Heart right ventricle (tissue), 16 donors: ENCODE results near the gene TRIM46. TPM values are rescaled to one million over a fixed set of nuclear protein-coding genes. Genes with fewer than 3 reads are reported as not detected.

ENCODE experiments used
- ATAC-seq, 8 donors: fragments of 200-7000 bp; cut with Tn5 transposase; one replicate each; pipeline ENCODE4 v1.9.1; 2020; ENCODE audit warnings: mild to moderate bottlenecking in 8 of 8, moderate library complexity in 8 of 8, moderate number of reproducible peaks in 1 of 8
- DNase-seq, 2 donors: peaks; one replicate each; pipeline ENCODE4 v3.0.0-alpha.2; 2020
- H3K27ac ChIP-seq, 10 donors: fragments of 200-600 bp; sonication (generic) in 2 of 10; one replicate each; pipeline versions ENCODE4 v1.5.0 to v1.8.0; 2020 to 2022; ENCODE audit warnings: mild to moderate bottlenecking in 3 of 10
- H3K27me3 ChIP-seq, 7 donors: fragments of 200-600 bp; one replicate each; pipeline ENCODE4 v1.8.0; 2021 to 2022; ENCODE audit warnings: mild to moderate bottlenecking in 2 of 7
- H3K36me3 ChIP-seq, 9 donors: fragments of 200-600 bp; sonication (generic) in 1 of 9; one replicate each; pipeline versions ENCODE4 v1.5.0 to v1.8.0; 2020 to 2022; ENCODE audit warnings: mild to moderate bottlenecking in 2 of 9
- H3K4me1 ChIP-seq, 9 donors: fragments of 200-600 bp; sonication (generic) in 1 of 9; one replicate each; pipeline versions ENCODE4 v1.5.0 to v1.8.0; 2020 to 2022; ENCODE audit warnings: mild to moderate bottlenecking in 4 of 9
- H3K4me3 ChIP-seq, 10 donors: fragments of 200-600 bp; sonication (generic) in 2 of 10; one replicate each; pipeline versions ENCODE4 v1.5.0 to v1.8.0; 2020 to 2022; ENCODE audit warnings: mild to moderate bottlenecking in 7 of 10, moderate library complexity in 2 of 10
- H3K9me3 ChIP-seq, 11 donors: fragments of 200-600 bp in 10 of 11; sonication (generic) in 2 of 11; one replicate each; pipeline versions ENCODE4 v1.5.0 to v1.8.0; 2013 to 2022; ENCODE audit warnings: mild to moderate bottlenecking in 2 of 11, control low read depth in 1 of 11, moderate library complexity in 1 of 11
- WGBS, 2 donors: extraction: QIAGEN DNeasy Blood & Tissue Kit; methylation state at CpG; one replicate each; pipeline ENCODE4 v1.1.7; 2013; ENCODE audit warnings: inconsistent platforms in 1 of 2; 5-methylcytosine and 5-hydroxymethylcytosine counted together
- intact Hi-C, 10 donors: fragments of 100-400 bp; cut with DNase I; formaldehyde crosslinking; loops; one replicate each; pipeline versions ENCODE4 v1.11.1 to v1.14.2; 2022
- polyA plus RNA-seq, 2 donors: library from polyadenylated mRNA; stranded (reverse); fragments of 200-250 nt; gene quantifications; one replicate each; pipeline ENCODE4 v1.2.3, GENCODE V29; 2013
- total RNA-seq, 10 donors: library from RNA; stranded (reverse); fragmentation: NEBNext Ultra II Directional in 3 of 10; extraction: Animal tissue kit (Norgen Biotek cat#: 25700) in 3 of 10; gene quantifications; one replicate each; pipeline versions ENCODE4 v1.2.1 to v1.2.4, GENCODE V29; 2021 to 2023
- TF ChIP-seq, protein P1 (sequence below), 9 donors: fragments of 200-600 bp; sonication (generic) in 2 of 9; IDR thresholded peaks; one replicate each; pipeline versions ENCODE4 v1.5.0 to v1.8.0; 2021 to 2022; ENCODE audit warnings: antibody characterized with exemption in 9 of 9, mild to moderate bottlenecking in 5 of 9, moderate library complexity in 1 of 9
- donor health status: Arrhythmogenic right ventricular cardiomyopathy.
- donor health status: ischemic (EF 13 %, LVEDD 7.1; RV severe dilation, severe dysfunction).
- donor health status: healthy with polysubstance abuse.
- donor health status: DM: no; HTN: yes; CAD: no.
- donor health status: DM: no; HTN: no; CAD: no.
- donor health status: ischemic (EF 25% LVEDD 6.9; RV normal size, moderate dysfunction).
- donor health status: ischemic (EF 25% LVEDD 5.7; RV mildly dilated, moderate dysfunction).
- donor health status: healthy.
- donor health status: DM: yes; HTN: yes; CAD: no.
- donor health status: Ischemic cardiomyopathy.
- donor health status: ischemic (EF 35%, LVEDD 5.7; RV mildly dilated, moderate dysfunction).
- donor health status: nonischemic (EF 11% LVEDD 7.7; RV severe dilation, severe dysfunction).
- donor health status: DM: yes; HTN: yes; CAD: no.
- donor health status: PGD.
- donor health status: ischemic (EF 29% LVEDD 5.4; RV normal size, mild dysfunction).
- donor health status: nonischemic (EF 23%, LVEDD 6.1; RV moderate dilation, normal function).

Gene TRIM46
- total and polyA plus RNA-seq, 12 donors, result 0.04 to 0.35 (median 0.09) TPM; not detected in 8

GRCh38 chr1:155195201-155196102 is 21.8 kb downstream of the TRIM46 start:
- ATAC-seq (peak in 2 of 8 donors; percentile 0 to 1), DNase-seq (no peak)
- Histone ChIP-seq H3K4me3 (peak overlapping the region; percentile 19 to 77 (median 58)), H3K9me3 (no peaks in the 10 kb centered on the region), H3K36me3 (peaks cover 0 to 18% (median 0%) of the 10 kb centered on the region in 9 donors), H3K27ac (peak overlapping the region in 9 of 10 donors; percentile 66 to 91 (median 87)), H3K4me1 (peaks cover 6 to 40% (median 29%) of the 10 kb centered on the region in 9 donors), H3K27me3 (no peaks in the 10 kb centered on the region)
- TF ChIP-seq, protein P1, sequence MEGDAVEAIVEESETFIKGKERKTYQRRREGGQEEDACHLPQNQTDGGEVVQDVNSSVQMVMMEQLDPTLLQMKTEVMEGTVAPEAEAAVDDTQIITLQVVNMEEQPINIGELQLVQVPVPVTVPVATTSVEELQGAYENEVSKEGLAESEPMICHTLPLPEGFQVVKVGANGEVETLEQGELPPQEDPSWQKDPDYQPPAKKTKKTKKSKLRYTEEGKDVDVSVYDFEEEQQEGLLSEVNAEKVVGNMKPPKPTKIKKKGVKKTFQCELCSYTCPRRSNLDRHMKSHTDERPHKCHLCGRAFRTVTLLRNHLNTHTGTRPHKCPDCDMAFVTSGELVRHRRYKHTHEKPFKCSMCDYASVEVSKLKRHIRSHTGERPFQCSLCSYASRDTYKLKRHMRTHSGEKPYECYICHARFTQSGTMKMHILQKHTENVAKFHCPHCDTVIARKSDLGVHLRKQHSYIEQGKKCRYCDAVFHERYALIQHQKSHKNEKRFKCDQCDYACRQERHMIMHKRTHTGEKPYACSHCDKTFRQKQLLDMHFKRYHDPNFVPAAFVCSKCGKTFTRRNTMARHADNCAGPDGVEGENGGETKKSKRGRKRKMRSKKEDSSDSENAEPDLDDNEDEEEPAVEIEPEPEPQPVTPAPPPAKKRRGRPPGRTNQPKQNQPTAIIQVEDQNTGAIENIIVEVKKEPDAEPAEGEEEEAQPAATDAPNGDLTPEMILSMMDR (IDR thresholded peaks at IDR 0.05), result no peak
- 20 to 25% methylated on average over 26 to 27 of the region's 27 CpGs for WGBS, 2 donors
- intact Hi-C loops, result no loop called here

DNA sequence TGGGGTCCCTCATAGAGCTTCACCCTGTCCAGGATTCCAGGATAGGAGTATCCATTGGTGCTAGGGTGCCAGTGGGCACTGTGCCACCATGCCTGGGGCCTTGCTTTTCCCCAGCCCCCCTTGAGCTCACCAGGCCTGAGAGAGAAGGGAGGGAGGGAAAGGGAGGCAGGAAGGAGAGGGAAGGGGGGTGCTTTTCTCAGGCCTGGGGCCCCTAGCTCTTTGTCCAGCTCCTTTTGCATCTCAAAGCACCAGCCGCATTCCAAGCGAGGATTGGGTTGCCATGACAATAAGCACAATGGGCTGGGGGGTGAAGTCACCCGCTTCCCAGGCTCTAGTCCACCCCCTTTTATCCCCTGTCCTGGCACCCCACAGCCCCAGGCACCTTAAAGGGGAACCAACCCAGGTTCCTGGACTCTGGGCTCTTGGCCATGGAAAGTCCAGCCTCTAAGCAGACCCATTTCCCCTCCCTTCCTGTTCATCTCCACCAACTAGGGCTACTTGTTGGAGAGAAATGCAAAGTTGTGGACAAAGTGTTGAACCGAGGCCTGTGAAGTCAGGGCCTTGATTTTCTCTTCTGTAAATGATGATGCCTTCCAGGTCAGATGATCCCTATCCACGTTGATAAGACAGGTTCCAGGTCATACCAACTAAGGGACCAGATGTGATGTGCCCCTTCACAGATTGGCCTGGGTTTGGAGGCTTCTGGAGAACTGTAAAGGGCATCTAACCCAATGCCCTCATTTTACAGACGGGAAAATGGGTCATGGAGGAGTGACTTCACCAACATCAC is 22.6 kb downstream of the TRIM46 start:
- H3K27ac ChIP-seq, result no peak overlapping the region
- H3K4me3 ChIP-seq, result no peak overlapping the region
- ATAC-seq (no peak), DNase-seq (no peak)
- H3K36me3 ChIP-seq, result peaks cover 0 to 20% (median 0%) of the 10 kb centered on the region in 9 donors
- H3K4me1 ChIP-seq, result peaks cover 6 to 40% (median 29%) of the 10 kb centered on the region in 9 donors
- 87 to 88% methylated on average over 6 of the region's 6 CpGs for WGBS, 2 donors
- no peaks in the 10 kb centered on the region for H3K27me3 ChIP-seq
- no peaks in the 10 kb centered on the region for H3K9me3 ChIP-seq
- intact Hi-C loops, result no loop called here
- TF ChIP-seq, protein P1 (IDR thresholded peaks at IDR 0.05), result no peak

DNA sequence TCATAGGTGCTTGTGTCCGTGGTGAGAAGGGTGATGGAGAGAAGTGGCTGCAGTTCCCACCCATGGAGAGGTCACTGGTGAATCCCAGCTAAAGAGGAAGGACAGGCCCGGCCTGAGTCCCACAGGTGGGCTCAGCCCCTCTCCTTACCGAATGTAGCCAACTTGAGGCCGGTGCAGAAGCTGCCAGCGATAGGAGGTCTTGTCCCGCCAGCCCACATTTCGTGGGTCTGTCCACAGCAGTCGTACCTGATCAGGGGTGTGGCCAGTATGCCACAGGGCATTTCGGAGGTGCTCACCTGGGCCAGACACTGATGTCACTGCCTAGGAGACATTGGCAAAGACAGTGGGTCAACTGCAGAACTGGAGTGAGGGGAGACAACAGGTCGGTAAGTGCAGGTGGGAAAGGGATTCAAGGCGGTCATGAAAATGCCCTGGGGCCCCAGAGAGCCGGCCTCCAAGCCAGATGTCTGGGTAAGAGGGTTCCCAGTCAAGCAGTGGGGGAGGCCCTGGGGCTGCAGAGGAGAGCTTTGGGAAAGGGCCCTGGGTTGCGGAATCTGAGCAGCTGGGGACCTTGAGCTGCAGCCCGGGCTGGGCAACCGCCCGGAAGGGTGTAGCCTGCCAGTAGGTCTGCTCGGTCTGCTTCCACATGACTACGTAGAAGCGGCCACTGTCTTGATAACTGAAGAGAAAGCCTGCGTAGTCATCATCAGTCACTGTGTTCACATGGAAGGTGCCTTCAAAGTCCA is 23.4 kb downstream of the TRIM46 start:
- WGBS, 2 donors, result 92 to 95% methylated on average over 20 of the region's 20 CpGs
- ATAC-seq, result no peak
- H3K36me3 ChIP-seq, result peaks cover 0 to 22% (median 0%) of the 10 kb centered on the region in 9 donors

More for the DNA sequence above, 23.4 kb downstream of the TRIM46 start:
- intact Hi-C loops, result no loop called here
- no peak for DNase-seq
- Histone ChIP-seq H3K27ac (no peak overlapping the region), H3K9me3 (no peaks in the 10 kb centered on the region), H3K4me1 (peaks cover 6 to 40% (median 29%) of the 10 kb centered on the region in 9 donors), H3K27me3 (no peaks in the 10 kb centered on the region), H3K4me3 (no peak overlapping the region)
- TF ChIP-seq, protein P1 (IDR thresholded peaks at IDR 0.05), result no peak
